DMS 273 (cell line): ENCODE results near the gene SMYD3.
A peak's percentile ranks its signal among the peaks of the same experiment; 100 is the strongest.

Experiments
- DNase-seq: peaks from one replicate; lab custom pipeline; 2025; ENCODE audit not compliant: unreplicated experiment; lab: John Stamatoyannopoulos, UW

Gene SMYD3

GRCh38 chr1:246471688-246472087 lies 35.4 kb downstream of the SMYD3 start:
- DNase-seq, result no peak

- no peak for DNase-seq
Observed at GRCh38 chr1:246470585-246470984, 36.5 kb downstream of the SMYD3 start.

GRCh38 chr1:246462986-246463385 lies 44.1 kb downstream of the SMYD3 start:
- no peak for DNase-seq

GRCh38 chr1:246460406-246460805 lies 46.7 kb downstream of the SMYD3 start:
- no peak for DNase-seq

GRCh38 chr1:246459221-246459620 lies 47.9 kb downstream of the SMYD3 start:
- no peak for DNase-seq

GRCh38 chr1:246455476-246455875 lies 51.6 kb downstream of the SMYD3 start:
- DNase-seq, result no peak

- DNase-seq, result no peak
Observed at GRCh38 chr1:246454655-246455054, 52.4 kb downstream of the SMYD3 start.

- peak; percentile 80 for DNase-seq
Observed at GRCh38 chr1:246450611-246451251, 56.3 kb downstream of the SMYD3 start.

GRCh38 chr1:246448373-246448772 lies 58.7 kb downstream of the SMYD3 start:
- no peak for DNase-seq

GRCh38 chr1:246447501-246447900 lies 59.6 kb downstream of the SMYD3 start:
- peak; percentile 44 for DNase-seq

GRCh38 chr1:246445503-246445902 lies 61.6 kb downstream of the SMYD3 start:
- DNase-seq, result peak; percentile 27

- no peak for DNase-seq
Observed at GRCh38 chr1:246444617-246445016, 62.5 kb downstream of the SMYD3 start.

- DNase-seq, result no peak
Observed at GRCh38 chr1:246437961-246438360, 69.1 kb downstream of the SMYD3 start.

GRCh38 chr1:246435421-246436041 lies 71.5 kb downstream of the SMYD3 start:
- DNase-seq, result no peak

GRCh38 chr1:246434335-246434734 lies 72.7 kb downstream of the SMYD3 start:
- peak; percentile 57 for DNase-seq

- peak; percentile 37 for DNase-seq
Observed at GRCh38 chr1:246428542-246429308, 78.4 kb downstream of the SMYD3 start.

GRCh38 chr1:246427611-246428010 lies 79.5 kb downstream of the SMYD3 start:
- DNase-seq, result no peak

GRCh38 chr1:246425895-246426294 lies 81.2 kb downstream of the SMYD3 start:
- DNase-seq, result no peak

GRCh38 chr1:246425139-246425794 lies 81.8 kb downstream of the SMYD3 start:
- DNase-seq, result no peak

- no peak for DNase-seq
Observed at GRCh38 chr1:246420300-246420699, 86.8 kb downstream of the SMYD3 start.

- peak; percentile 99 for DNase-seq
Observed at GRCh38 chr1:246418565-246419312, 88.3 kb downstream of the SMYD3 start.
